ENCODE results near the gene ARFGEF3. TPM values are rescaled to one million over a fixed set of nuclear protein-coding genes. Genes with fewer than 3 reads are reported as not detected.

ARFGEF3 gene
- total RNA-seq, 2 donors from 2014 or later: 3.6 to 8.0 TPM

- Mint-ChIP-seq H3K4me1 (no peaks in the 10 kb centered on the region), H3K27me3 (peaks cover 29% of the 10 kb centered on the region), H3K9me3 (no peaks in the 10 kb centered on the region), H3K27ac (no peak overlapping the region), H3K36me3 (ENCODE audit: low read depth) (no peaks in the 10 kb centered on the region), H3K4me3 (no peak overlapping the region)
- ATAC-seq (replicated peaks): no peak
Observed at GRCh38 chr6:138215093-138215782, 53.5 kb downstream of the ARFGEF3 start.

- Mint-ChIP-seq H3K4me1 (no peaks in the 10 kb centered on the region), H3K9me3 (no peaks in the 10 kb centered on the region), H3K27me3 (peaks cover 29% of the 10 kb centered on the region), H3K27ac (no peak within 1 kb of the TSS), H3K4me3 (no peak within 1 kb of the TSS), H3K36me3 (ENCODE audit: low read depth) (no peaks in the 10 kb centered on the region)
- no peak for ATAC-seq (replicated peaks)
Observed at GRCh38 chr6:138218449-138218848, 56.7 kb downstream of the ARFGEF3 start, which contains the start of gene PBOV1. Gene PBOV1 (minus strand): TSS chr6:138218491. CDS start chr6:138218395, 96 bp downstream.

GRCh38 chr6:138219398-138219797, 57.7 kb downstream of the ARFGEF3 start:
- ATAC-seq (replicated peaks): no peak
- H3K4me1 Mint-ChIP-seq: no peaks in the 10 kb centered on the region
- H3K9me3 Mint-ChIP-seq: no peaks in the 10 kb centered on the region
- H3K27ac Mint-ChIP-seq: no peak overlapping the region
- H3K4me3 Mint-ChIP-seq: no peak overlapping the region
- H3K27me3 Mint-ChIP-seq: peaks cover 29% of the 10 kb centered on the region
- no peaks in the 10 kb centered on the region for H3K36me3 Mint-ChIP-seq (ENCODE audit: low read depth)

GRCh38 chr6:138219901-138220300, 58.2 kb downstream of the ARFGEF3 start:
- Mint-ChIP-seq H3K4me3 (no peak overlapping the region), H3K4me1 (no peaks in the 10 kb centered on the region), H3K9me3 (no peaks in the 10 kb centered on the region), H3K27ac (no peak overlapping the region), H3K27me3 (peaks cover 28% of the 10 kb centered on the region), H3K36me3 (ENCODE audit: low read depth) (no peaks in the 10 kb centered on the region)
- no peak for ATAC-seq (replicated peaks)

GRCh38 chr6:138222901-138223546, 61.3 kb downstream of the ARFGEF3 start:
- Mint-ChIP-seq H3K4me1 (no peaks in the 10 kb centered on the region), H3K27me3 (peaks cover 16% of the 10 kb centered on the region), H3K36me3 (ENCODE audit: low read depth) (no peaks in the 10 kb centered on the region), H3K9me3 (no peaks in the 10 kb centered on the region), H3K27ac (no peak overlapping the region), H3K4me3 (no peak overlapping the region)
- no peak for ATAC-seq (replicated peaks)

- Mint-ChIP-seq H3K27ac (no peak overlapping the region), H3K4me1 (no peaks in the 10 kb centered on the region), H3K27me3 (peaks cover 14% of the 10 kb centered on the region), H3K4me3 (no peak overlapping the region), H3K36me3 (ENCODE audit: low read depth) (no peaks in the 10 kb centered on the region), H3K9me3 (no peaks in the 10 kb centered on the region)
- ATAC-seq (replicated peaks): no peak
Observed at GRCh38 chr6:138225953-138226352, 64.2 kb downstream of the ARFGEF3 start.

- no peak overlapping the region for H3K4me3 Mint-ChIP-seq
- no peaks in the 10 kb centered on the region for H3K9me3 Mint-ChIP-seq
- H3K4me1 Mint-ChIP-seq: no peaks in the 10 kb centered on the region
- H3K36me3 Mint-ChIP-seq (ENCODE audit: low read depth): no peaks in the 10 kb centered on the region
- H3K27me3 Mint-ChIP-seq: peaks cover 15% of the 10 kb centered on the region
- ATAC-seq (replicated peaks): no peak
- no peak overlapping the region for H3K27ac Mint-ChIP-seq
Observed at GRCh38 chr6:138226700-138227315, 65.1 kb downstream of the ARFGEF3 start.

GRCh38 chr6:138227316-138227781, 65.6 kb downstream of the ARFGEF3 start:
- H3K4me1 Mint-ChIP-seq: no peaks in the 10 kb centered on the region
- H3K4me3 Mint-ChIP-seq: no peak overlapping the region
- no peak overlapping the region for H3K27ac Mint-ChIP-seq
- no peaks in the 10 kb centered on the region for H3K9me3 Mint-ChIP-seq
- no peaks in the 10 kb centered on the region for H3K36me3 Mint-ChIP-seq (ENCODE audit: low read depth)
- ATAC-seq (replicated peaks): no peak
- H3K27me3 Mint-ChIP-seq: peaks cover 15% of the 10 kb centered on the region

GRCh38 chr6:138229072-138229471, 67.3 kb downstream of the ARFGEF3 start:
- H3K27me3 Mint-ChIP-seq: peaks cover 23% of the 10 kb centered on the region
- H3K4me1 Mint-ChIP-seq: no peaks in the 10 kb centered on the region
- no peak overlapping the region for H3K27ac Mint-ChIP-seq
- H3K36me3 Mint-ChIP-seq (ENCODE audit: low read depth): no peaks in the 10 kb centered on the region
- no peak for ATAC-seq (replicated peaks)
- H3K9me3 Mint-ChIP-seq: no peaks in the 10 kb centered on the region
- no peak overlapping the region for H3K4me3 Mint-ChIP-seq

- Mint-ChIP-seq H3K27me3 (peaks cover 26% of the 10 kb centered on the region), H3K27ac (no peak overlapping the region), H3K36me3 (ENCODE audit: low read depth) (no peaks in the 10 kb centered on the region), H3K9me3 (no peaks in the 10 kb centered on the region), H3K4me1 (no peaks in the 10 kb centered on the region), H3K4me3 (no peak overlapping the region)
- no peak for ATAC-seq (replicated peaks)
Observed at GRCh38 chr6:138229663-138230179, 68.0 kb downstream of the ARFGEF3 start.

GRCh38 chr6:138230221-138230620, 68.5 kb downstream of the ARFGEF3 start:
- Mint-ChIP-seq H3K27ac (no peak overlapping the region), H3K27me3 (peaks cover 28% of the 10 kb centered on the region), H3K4me1 (no peaks in the 10 kb centered on the region), H3K4me3 (no peak overlapping the region), H3K9me3 (no peaks in the 10 kb centered on the region), H3K36me3 (ENCODE audit: low read depth) (no peaks in the 10 kb centered on the region)
- ATAC-seq (replicated peaks): no peak

GRCh38 chr6:138230759-138231380, 69.1 kb downstream of the ARFGEF3 start:
- Mint-ChIP-seq H3K27ac (no peak overlapping the region), H3K9me3 (no peaks in the 10 kb centered on the region)
- no peak for ATAC-seq (replicated peaks)

GRCh38 chr6:138231381-138231886, 69.7 kb downstream of the ARFGEF3 start:
- Mint-ChIP-seq H3K36me3 (ENCODE audit: low read depth) (no peaks in the 10 kb centered on the region), H3K9me3 (no peaks in the 10 kb centered on the region)
- ATAC-seq (replicated peaks): no peak

More at GRCh38 chr6:138230759-138231380, 69.1 kb downstream of the ARFGEF3 start:
- H3K27me3 Mint-ChIP-seq: peaks cover 30% of the 10 kb centered on the region
- H3K4me3 Mint-ChIP-seq: no peak overlapping the region
- H3K4me1 Mint-ChIP-seq: no peaks in the 10 kb centered on the region
- H3K36me3 Mint-ChIP-seq (ENCODE audit: low read depth): no peaks in the 10 kb centered on the region

GRCh38 chr6:138234363-138234762, 72.6 kb downstream of the ARFGEF3 start:
- no peaks in the 10 kb centered on the region for H3K9me3 Mint-ChIP-seq
- H3K4me1 Mint-ChIP-seq: no peaks in the 10 kb centered on the region
- no peaks in the 10 kb centered on the region for H3K36me3 Mint-ChIP-seq (ENCODE audit: low read depth)

More at GRCh38 chr6:138231381-138231886, 69.7 kb downstream of the ARFGEF3 start:
- no peak overlapping the region for H3K27ac Mint-ChIP-seq
- no peaks in the 10 kb centered on the region for H3K4me1 Mint-ChIP-seq
- no peak overlapping the region for H3K4me3 Mint-ChIP-seq
- peaks cover 30% of the 10 kb centered on the region for H3K27me3 Mint-ChIP-seq

More at GRCh38 chr6:138234363-138234762, 72.6 kb downstream of the ARFGEF3 start:
- ATAC-seq (replicated peaks): no peak
- Mint-ChIP-seq H3K27ac (no peak overlapping the region), H3K4me3 (no peak overlapping the region), H3K27me3 (peaks cover 32% of the 10 kb centered on the region)
